H1 (cell line): ENCODE results near the gene GPRASP3.

Source experiments
- CEBPB ChIP-seq: IDR thresholded peaks from 2 replicates; pipeline ENCODE4 v1.6.1; 2012; ENCODE audit warnings: low read depth, low read length
- CHD2 ChIP-seq: IDR thresholded peaks from 2 replicates; pipeline ENCODE4 v1.6.1; 2012; ENCODE audit warnings: low read length, improper control_type of control experiment
- GTF2F1 ChIP-seq: IDR thresholded peaks from 2 replicates; pipeline ENCODE4 v1.6.1; 2012; ENCODE audit warnings: low read depth, low read length, improper control_type of control experiment, borderline replicate concordance
- KDM5A ChIP-seq: fragments of 200-600 bp; IDR thresholded peaks from 2 replicates; pipeline ENCODE4 v1.7.1; 2012; ENCODE audit warnings: mild to moderate bottlenecking, low read length, inconsistent platforms, mixed read lengths
- MAFK ChIP-seq: IDR thresholded peaks from 2 replicates; pipeline ENCODE4 v1.6.1; 2012; ENCODE audit warnings: low read depth, mild to moderate bottlenecking, improper control_type of control experiment, low read length
- POLR2A ChIP-seq, 2 experiments: IDR thresholded peaks; 1 replicate in 1 of 2; 2 replicates in 1 of 2; pipeline ENCODE4 v1.6.1; 2011; ENCODE audit warnings: low read depth in 2 of 2, low read length in 2 of 2, mild to moderate bottlenecking in 2 of 2; ENCODE audit errors: control extremely low read depth in 1 of 2
- SAP30 ChIP-seq: fragments of 300-600 bp; sonication (generic); IDR thresholded peaks from 2 replicates; pipeline ENCODE4 v1.7.1; 2012; ENCODE audit warnings: low read length, moderate library complexity, mild to moderate bottlenecking, inconsistent platforms; ENCODE audit not compliant: insufficient read depth, insufficient replicate concordance
- SIRT6 ChIP-seq: IDR thresholded peaks from one replicate; pipeline ENCODE4 v1.7.1; 2012; ENCODE audit warnings: low read length, inconsistent platforms
- SIX5 ChIP-seq: IDR thresholded peaks from 2 replicates; pipeline ENCODE4 v1.6.1; 2011; ENCODE audit warnings: mild to moderate bottlenecking, low read depth, low read length
- TF ChIP-seq, protein P1 (sequence below): IDR thresholded peaks from 2 replicates; pipeline ENCODE4 v1.6.1; 2011; ENCODE audit warnings: low read depth, mild to moderate bottlenecking, low read length; ENCODE audit not compliant: insufficient read depth
- TF ChIP-seq, protein P2 (sequence below), 3 experiments: IDR thresholded peaks; 1 replicate in 2 of 3; 2 replicates in 1 of 3; pipeline versions ENCODE4 v1.5.1 to v1.6.1; 2011; ENCODE audit warnings: low read length in 3 of 3, mild to moderate bottlenecking in 3 of 3, inconsistent platforms in 2 of 3, low read depth in 1 of 3, moderate library complexity in 1 of 3; ENCODE audit not compliant: insufficient read depth in 1 of 3; ENCODE audit errors: control extremely low read depth in 1 of 3

DNA sequence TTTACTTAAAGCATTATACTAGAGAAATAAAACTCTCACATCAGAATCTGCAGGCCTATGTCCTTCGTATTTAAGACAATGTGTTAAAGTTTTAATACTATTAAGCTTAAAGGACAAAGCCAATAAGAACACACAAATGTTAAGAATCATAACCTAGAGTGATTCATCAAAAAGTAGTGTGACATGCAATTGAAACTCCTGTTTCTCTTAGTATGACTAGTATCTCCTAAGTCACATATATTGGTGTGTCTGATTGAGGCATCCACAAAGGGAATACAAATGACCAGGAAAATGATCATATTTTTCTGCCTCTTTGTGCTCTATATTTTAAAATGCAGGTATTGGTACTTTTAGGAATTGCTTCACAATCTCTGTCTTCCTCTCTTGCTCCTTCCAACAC lies 23.8 kb downstream of the GPRASP3 start:
- TF ChIP-seq MAFK (no peak), SIX5 (no peak), KDM5A (no peak), SIRT6 (no peak), CHD2 (no peak), SAP30 (no peak), CEBPB (no peak), POLR2A (IDR thresholded peaks at IDR 0.05; ENCODE audit: control extremely low read depth in 1 of 2, low read depth in 2 of 2, low read length in 2 of 2) (no peak), GTF2F1 (no peak)
- TF ChIP-seq, protein P1, sequence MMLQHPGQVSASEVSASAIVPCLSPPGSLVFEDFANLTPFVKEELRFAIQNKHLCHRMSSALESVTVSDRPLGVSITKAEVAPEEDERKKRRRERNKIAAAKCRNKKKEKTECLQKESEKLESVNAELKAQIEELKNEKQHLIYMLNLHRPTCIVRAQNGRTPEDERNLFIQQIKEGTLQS: no peak
- TF ChIP-seq, protein P2, sequence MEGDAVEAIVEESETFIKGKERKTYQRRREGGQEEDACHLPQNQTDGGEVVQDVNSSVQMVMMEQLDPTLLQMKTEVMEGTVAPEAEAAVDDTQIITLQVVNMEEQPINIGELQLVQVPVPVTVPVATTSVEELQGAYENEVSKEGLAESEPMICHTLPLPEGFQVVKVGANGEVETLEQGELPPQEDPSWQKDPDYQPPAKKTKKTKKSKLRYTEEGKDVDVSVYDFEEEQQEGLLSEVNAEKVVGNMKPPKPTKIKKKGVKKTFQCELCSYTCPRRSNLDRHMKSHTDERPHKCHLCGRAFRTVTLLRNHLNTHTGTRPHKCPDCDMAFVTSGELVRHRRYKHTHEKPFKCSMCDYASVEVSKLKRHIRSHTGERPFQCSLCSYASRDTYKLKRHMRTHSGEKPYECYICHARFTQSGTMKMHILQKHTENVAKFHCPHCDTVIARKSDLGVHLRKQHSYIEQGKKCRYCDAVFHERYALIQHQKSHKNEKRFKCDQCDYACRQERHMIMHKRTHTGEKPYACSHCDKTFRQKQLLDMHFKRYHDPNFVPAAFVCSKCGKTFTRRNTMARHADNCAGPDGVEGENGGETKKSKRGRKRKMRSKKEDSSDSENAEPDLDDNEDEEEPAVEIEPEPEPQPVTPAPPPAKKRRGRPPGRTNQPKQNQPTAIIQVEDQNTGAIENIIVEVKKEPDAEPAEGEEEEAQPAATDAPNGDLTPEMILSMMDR (IDR thresholded peaks at IDR 0.05; ENCODE audit: control extremely low read depth in 1 of 3, insufficient read depth in 1 of 3, low read depth in 1 of 3, low read length in 3 of 3): no peak
